ENCODE data around the gene ACSL3. TPM values are rescaled to one million over a fixed set of nuclear protein-coding genes. Genes with fewer than 3 reads are reported as not detected.

ACSL3 gene
- total RNA-seq, 1 donor from 2014 or later, result 106 TPM

GRCh38 chr2:222973733-222974132, 112.9 kb downstream of the ACSL3 start:
- H3K9me3 Mint-ChIP-seq, result no peaks in the 10 kb centered on the region
- no peak for DNase-seq (ENCODE audit: low spot score)
- Histone ChIP-seq H3K9me3 (ENCODE audit: low read depth) (no peaks in the 10 kb centered on the region), H4K20me1 (ENCODE audit: low read depth) (no peaks in the 10 kb centered on the region), H3K36me3 (no peaks in the 10 kb centered on the region), H3K4me1 (no peaks in the 10 kb centered on the region), H3K27me3 (no peaks in the 10 kb centered on the region), H3K9ac (no peak overlapping the region), H3K79me2 (ENCODE audit: low read depth) (no peaks in the 10 kb centered on the region), H3K27ac (no peak overlapping the region), H3K4me3 (no peak overlapping the region), H2AFZ (replicated peaks) (no peak overlapping the region), H3F3A (ENCODE audit: low read depth) (no peaks in the 10 kb centered on the region), H3K4me2 (no peak overlapping the region)
- peaks cover 2% of the 10 kb centered on the region for H3K27me3 Mint-ChIP-seq (ENCODE audit: insufficient read depth, low read depth)
- H3K4me3 Mint-ChIP-seq, result no peak overlapping the region
- no peaks in the 10 kb centered on the region for H3K36me3 Mint-ChIP-seq
- TF ChIP-seq EZH2 (IDR thresholded peaks at IDR 0.05) (no peak), CTCF (IDR thresholded peaks at IDR 0.05) (no peak), EZH2phosphoT487 (IDR thresholded peaks at IDR 0.05) (no peak)
- peaks cover 8% of the 10 kb centered on the region for H3K4me1 Mint-ChIP-seq
- no peak overlapping the region for H3K27ac Mint-ChIP-seq

GRCh38 chr2:222976521-222977061, 115.8 kb downstream of the ACSL3 start:
- H3K9me3 Mint-ChIP-seq, result no peaks in the 10 kb centered on the region
- Histone ChIP-seq H3K4me1 (no peaks in the 10 kb centered on the region), H4K20me1 (ENCODE audit: low read depth) (no peaks in the 10 kb centered on the region), H3K79me2 (ENCODE audit: low read depth) (no peaks in the 10 kb centered on the region), H3K36me3 (no peaks in the 10 kb centered on the region), H3K27me3 (no peaks in the 10 kb centered on the region), H3F3A (ENCODE audit: low read depth) (no peaks in the 10 kb centered on the region), H3K9ac (no peak overlapping the region), H3K27ac (no peak overlapping the region), H3K4me3 (no peak overlapping the region), H2AFZ (replicated peaks) (no peak overlapping the region), H3K9me3 (ENCODE audit: low read depth) (no peaks in the 10 kb centered on the region), H3K4me2 (no peak overlapping the region)
- DNase-seq (ENCODE audit: low spot score), result no peak
- H3K27me3 Mint-ChIP-seq (ENCODE audit: insufficient read depth, low read depth), result peaks cover 2% of the 10 kb centered on the region
- H3K36me3 Mint-ChIP-seq, result no peaks in the 10 kb centered on the region
- no peak overlapping the region for H3K4me3 Mint-ChIP-seq
- H3K27ac Mint-ChIP-seq, result no peak overlapping the region
- H3K4me1 Mint-ChIP-seq, result peaks cover 8% of the 10 kb centered on the region
- TF ChIP-seq EZH2phosphoT487 (IDR thresholded peaks at IDR 0.05) (no peak), CTCF (IDR thresholded peaks at IDR 0.05) (no peak), EZH2 (IDR thresholded peaks at IDR 0.05) (no peak)

- no peaks in the 10 kb centered on the region for H3F3A ChIP-seq (ENCODE audit: low read depth)
- no peaks in the 10 kb centered on the region for H3K9me3 ChIP-seq (ENCODE audit: low read depth)
- H4K20me1 ChIP-seq (ENCODE audit: low read depth), result no peaks in the 10 kb centered on the region
- H3K4me1 ChIP-seq, result no peaks in the 10 kb centered on the region
- no peak overlapping the region for H3K4me3 ChIP-seq
- H3K79me2 ChIP-seq (ENCODE audit: low read depth), result no peaks in the 10 kb centered on the region
- Mint-ChIP-seq H3K27me3 (ENCODE audit: insufficient read depth, low read depth) (peaks cover 2% of the 10 kb centered on the region), H3K4me1 (peaks cover 11% of the 10 kb centered on the region), H3K36me3 (no peaks in the 10 kb centered on the region), H3K9me3 (no peaks in the 10 kb centered on the region), H3K27ac (no peak overlapping the region), H3K4me3 (no peak overlapping the region)
- H2AFZ ChIP-seq (replicated peaks), result no peak overlapping the region
- H3K4me2 ChIP-seq, result no peak overlapping the region
- no peak overlapping the region for H3K9ac ChIP-seq
- no peak overlapping the region for H3K27ac ChIP-seq
- no peaks in the 10 kb centered on the region for H3K36me3 ChIP-seq
- H3K27me3 ChIP-seq, result no peaks in the 10 kb centered on the region
- no peak for DNase-seq (ENCODE audit: low spot score)
- TF ChIP-seq CTCF (IDR thresholded peaks at IDR 0.05) (no peak), EZH2 (IDR thresholded peaks at IDR 0.05) (no peak), EZH2phosphoT487 (IDR thresholded peaks at IDR 0.05) (no peak)
Observed at GRCh38 chr2:222977121-222977520, 116.3 kb downstream of the ACSL3 start.
